RPMI7951 (cell line): ENCODE data around the gene AGT. TPM values are rescaled to one million over a fixed set of nuclear protein-coding genes. Genes with fewer than 3 reads are reported as not detected.

Experiments
- DNase-seq: peaks from one replicate; pipeline ENCODE4 v3.0.0-alpha.2; 2012; ENCODE audit warnings: low read depth
- total RNA-seq: library from RNA; depleted of rRNA; stranded (reverse); fragments of >200 nt; shearing (Covaris generic); gene quantifications from 2 replicates; pipeline ENCODE4 v1.2.3, GENCODE V29; 2014; rRNA removed

AGT gene
- not detected in 2 replicates for total RNA-seq

GRCh38 chr1:230713915-230714764 is at the start of gene AGT:
Gene AGT (minus strand): TSS chr1:230714122. CDS start chr1:230710823, 3,299 bp downstream.
- DNase-seq = peak; percentile 74

DNA sequence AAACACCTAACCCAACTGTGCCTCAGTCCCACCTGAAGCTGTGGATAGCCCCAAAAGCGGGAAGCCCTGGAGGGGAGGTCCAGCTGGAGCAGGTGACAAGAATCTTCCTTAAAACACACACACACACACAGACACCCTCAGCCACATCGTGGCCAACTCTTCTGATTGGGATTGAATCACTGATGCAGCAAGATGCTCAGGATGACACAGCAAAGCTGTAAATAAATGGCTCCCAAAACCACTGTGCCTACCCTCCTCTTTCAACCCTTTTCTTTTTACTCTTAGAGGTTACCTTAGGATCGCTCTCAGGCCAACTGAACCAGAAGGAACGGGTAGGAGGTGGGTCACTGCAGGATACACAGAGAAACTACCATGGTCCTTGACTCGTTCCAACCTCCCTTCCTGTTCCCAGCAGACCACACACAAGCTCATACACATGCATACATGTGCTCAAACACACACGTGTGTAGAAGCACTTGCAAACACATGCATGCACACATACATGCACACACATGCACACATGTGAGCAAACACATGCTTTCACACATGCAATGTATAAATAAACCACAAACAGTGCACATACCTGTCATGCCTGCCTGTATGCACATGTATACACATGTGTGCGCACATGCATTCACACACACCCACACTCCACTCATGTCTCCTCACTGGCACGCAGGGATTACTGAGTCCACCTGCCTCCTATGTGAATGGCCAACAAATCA is 47.7 kb upstream of the AGT start:
- no peak for DNase-seq

DNA sequence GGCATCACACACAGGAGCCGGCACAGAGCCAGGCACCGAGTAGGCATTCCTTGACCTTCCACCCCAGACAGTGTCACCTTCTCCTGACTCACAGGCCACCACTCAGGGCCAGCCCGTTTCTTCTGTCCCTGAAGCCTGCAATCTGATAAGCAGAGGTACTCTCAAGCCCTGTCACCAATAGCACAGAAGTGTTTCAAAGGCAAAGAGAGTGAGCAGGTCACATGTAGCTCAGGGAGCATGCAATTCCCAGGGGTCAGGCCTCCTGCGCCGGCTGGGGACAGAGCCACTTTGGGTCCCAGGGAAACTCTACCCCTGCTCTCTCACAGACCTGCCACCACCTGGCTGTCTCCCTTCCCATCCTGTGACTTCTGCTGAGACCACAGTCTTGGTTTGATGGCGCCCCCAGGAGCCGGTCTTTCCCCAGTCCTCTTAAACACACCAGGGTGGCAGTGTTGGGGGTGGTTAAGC is 46.5 kb upstream of the AGT start:
- DNase-seq = no peak

GRCh38 chr1:230759369-230760065 is 45.6 kb upstream of the AGT start:
- no peak for DNase-seq

- DNase-seq = peak; percentile 48
These were observed 44.9 kb upstream of the AGT start for GRCh38 chr1:230758709-230759368.

DNA sequence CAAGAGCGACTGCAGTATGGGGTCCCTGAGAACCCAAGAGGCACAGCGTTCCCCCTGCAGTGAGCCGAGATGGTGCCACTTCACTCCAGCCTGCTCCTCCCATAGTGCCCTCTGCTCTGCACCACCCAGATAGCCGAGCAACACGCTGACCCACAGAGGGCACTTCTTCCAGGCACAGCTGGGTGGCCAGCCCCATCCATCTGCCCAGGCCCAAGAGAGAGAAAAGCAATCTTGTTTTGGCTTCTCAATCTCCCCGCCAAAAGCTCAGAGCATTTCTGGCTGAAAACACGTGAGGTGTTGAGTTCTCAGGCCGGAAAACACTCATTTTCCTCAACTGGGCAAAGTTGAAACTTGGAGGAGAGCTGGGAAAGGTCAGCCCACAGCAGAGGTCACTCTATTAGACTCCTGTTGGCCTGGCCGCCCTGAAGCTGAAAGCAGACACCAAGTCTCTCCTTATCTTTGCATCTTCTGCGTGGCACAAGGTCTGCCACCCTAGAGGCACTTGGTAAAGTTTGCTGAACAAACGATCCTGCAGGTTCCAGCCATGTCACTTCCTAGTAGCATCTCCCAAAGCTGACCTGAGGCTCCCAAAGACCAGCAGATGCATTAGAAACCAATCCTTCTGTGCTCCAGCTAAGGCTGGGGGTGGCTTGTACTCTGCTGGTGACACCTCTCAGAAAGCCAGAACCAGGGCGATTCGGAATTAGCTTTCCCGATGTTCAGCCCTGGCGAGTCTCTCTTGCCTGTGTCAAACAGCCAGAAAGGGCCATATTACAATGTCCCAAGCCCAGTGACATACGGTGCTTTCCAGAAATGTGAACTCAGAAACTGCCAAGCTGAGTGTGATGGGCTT is 44.2 kb upstream of the AGT start:
- no peak for DNase-seq

GRCh38 chr1:230754796-230755195 is 40.9 kb upstream of the AGT start:
- peak; percentile 84 for DNase-seq

DNA sequence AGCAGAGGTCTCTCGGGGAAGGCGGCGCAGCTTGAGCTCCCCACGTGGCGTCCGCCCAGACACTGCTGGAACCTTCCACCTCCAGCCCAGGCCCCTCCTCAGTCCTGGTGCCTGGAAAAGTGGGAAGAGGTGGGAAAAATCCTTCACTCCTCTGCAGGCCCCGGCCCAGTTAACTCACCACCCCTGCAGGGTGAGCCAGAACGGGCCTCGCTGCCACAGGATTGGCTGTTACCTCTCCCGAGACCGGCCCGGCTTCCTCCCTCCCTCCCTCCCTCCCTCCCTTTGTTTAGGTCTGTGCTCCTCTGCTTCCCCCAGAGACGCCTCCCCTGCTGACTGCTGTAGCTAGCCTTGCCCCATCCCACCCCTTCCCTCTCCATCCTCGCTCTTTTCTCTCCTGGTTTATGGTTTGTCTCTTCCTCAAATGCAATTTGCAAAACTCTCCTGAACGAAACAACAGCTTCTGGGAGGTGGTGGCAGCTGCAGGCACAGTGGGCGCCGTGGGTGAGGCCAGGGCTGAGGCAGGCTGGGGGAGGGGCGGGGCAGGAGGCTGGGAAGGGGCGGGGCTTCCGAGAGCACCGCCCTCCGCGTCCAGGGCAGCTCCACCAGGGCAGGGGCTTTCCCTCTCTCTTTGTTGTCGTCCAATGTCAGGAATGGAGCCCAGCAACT is 39.8 kb upstream of the AGT start:
- DNase-seq = no peak

- no peak for DNase-seq
These were observed 39.3 kb upstream of the AGT start for GRCh38 chr1:230753191-230753585.

GRCh38 chr1:230752407-230752806 is 38.5 kb upstream of the AGT start:
- no peak for DNase-seq

GRCh38 chr1:230750986-230751625 is 37.2 kb upstream of the AGT start:
- no peak for DNase-seq

DNA sequence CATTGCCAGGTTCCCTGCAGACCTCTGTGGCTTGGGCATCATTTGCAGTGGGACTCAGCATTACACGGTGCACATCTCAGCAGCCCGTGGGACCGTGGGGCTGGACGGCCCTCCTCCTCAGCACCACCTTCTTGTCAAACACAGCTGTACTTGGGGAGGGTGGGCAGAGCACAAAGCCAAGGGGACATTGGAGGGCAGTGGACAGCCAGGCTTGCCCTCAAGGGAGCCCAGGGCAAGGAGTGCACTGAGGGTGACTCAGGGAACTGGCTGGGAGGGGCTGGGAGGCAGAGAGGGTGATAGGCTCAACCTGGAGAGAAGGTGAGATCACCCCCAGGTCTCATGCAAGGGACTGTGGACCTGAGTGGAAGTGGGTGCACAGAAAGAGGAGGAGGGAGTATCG is 36.7 kb upstream of the AGT start:
- DNase-seq = no peak

DNA sequence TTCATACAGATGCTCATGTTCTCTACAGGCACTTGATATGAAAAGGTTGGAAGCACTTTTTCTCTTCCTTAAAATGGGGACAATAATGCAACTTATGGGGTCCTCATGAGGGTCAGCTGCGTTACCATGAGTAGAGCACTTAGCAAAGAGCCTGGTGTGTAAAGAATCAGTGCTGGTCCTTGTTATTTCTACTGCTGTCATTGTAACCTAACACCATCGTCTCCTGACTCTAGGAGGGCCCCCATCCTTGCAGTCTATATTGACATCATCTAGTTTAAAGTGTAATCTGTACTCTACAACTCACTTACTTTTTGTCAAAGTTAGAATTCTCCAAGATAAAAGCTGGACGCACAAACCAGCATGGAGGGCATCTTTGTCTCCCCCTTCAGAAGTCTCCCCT is 35.7 kb upstream of the AGT start:
- DNase-seq = no peak

GRCh38 chr1:230749150-230749549 is 35.2 kb upstream of the AGT start:
- DNase-seq = no peak

DNA sequence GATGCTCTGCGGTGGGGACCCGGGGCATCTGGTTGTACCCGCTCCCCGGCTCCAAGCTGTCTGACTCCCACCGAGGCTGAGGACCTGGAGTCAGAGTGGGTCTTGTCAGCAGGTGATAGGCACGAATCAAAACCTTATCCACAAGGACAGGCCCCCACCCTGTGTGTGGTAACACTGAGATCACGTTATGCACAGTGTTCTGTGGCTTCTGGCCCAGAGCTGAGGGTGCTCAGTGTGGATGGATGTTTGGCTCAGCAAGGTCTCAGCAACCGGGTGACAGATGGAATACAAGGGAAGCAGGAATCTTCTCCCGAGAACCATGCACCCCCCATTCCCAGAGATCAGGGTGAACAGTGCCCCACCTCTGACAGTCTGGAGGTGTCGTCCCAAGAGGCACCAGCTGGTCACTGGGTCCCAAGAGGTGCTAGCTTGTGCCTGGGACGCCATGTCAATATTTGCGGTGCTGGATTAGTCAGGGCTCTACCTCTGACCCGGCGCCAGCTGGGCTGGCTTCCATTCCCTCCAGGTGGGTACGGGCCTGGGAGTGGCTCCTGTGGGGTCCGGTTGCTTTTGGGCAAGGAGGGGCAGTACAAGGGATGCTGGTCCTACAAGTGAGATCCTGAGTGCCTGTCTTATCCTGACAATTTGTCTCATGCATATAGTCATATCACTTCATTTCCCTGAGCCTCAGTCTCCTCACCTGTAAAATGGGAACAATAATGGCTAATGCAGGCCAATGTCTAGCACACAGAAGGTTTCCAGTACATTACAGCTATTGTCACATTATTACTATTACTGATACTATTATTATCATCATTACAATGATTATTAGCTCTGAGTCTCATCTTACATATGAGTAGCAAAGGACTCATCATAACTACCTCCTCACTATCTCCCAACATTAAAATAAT is 34.2 kb upstream of the AGT start:
- no peak for DNase-seq

DNA sequence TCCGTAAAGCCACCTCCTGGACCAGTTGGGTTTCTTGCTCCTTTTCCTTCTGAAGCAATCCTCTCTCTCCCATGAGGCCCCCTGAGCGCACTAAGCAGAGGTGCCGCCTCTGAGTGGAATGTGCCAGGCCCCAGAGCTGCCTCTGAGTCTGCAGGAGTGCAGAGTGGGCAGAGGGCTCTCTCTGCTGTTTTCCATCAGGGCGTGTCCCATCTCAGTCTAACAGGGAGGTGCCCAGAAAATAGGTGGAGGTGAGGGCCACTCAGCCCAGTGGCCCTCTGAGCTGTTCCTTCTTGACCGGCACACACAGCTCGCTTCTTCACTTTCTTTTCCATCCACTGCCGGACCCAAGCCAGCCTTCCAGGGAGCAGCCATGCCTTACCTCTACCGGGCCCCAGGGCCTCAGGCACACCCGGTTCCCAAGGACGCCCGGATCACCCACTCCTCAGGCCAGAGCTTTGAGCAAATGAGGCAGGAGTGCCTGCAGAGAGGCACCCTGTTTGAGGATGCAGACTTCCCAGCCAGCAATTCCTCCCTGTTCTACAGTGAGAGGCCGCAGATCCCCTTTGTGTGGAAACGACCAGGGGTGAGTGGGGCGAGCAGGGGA is 33.3 kb upstream of the AGT start, which contains the start of gene CAPN9:
Gene CAPN9, plus strand, starts transcription at position 262 of the 604 bp plus-strand sequence. Its CDS starts 109 bp downstream, at position 371.
- no peak for DNase-seq

GRCh38 chr1:230746617-230747016 is 32.7 kb upstream of the AGT start:
- no peak for DNase-seq

GRCh38 chr1:230745071-230745470 is 31.1 kb upstream of the AGT start:
- no peak for DNase-seq
